AG04450 (cell line): ENCODE measurements around the gene SRSF2. TPM values are rescaled to one million over a fixed set of nuclear protein-coding genes. Genes with fewer than 3 reads are reported as not detected.

Source experiments
- CTCF ChIA-PET: fragments of 300-600, 350-600 bp; formaldehyde crosslinking; extraction: SDS; loops from one replicate; lab custom pipeline; 2022; ENCODE audit warnings: antibody characterized with exemption, inconsistent platforms; lab: Charles Lee
- POLR2A ChIA-PET: fragments of 350-600 bp; formaldehyde crosslinking; extraction: SDS; loops from one replicate; lab custom pipeline; 2021; ENCODE audit warnings: antibody characterized with exemption, inconsistent platforms; lab: Yijun Ruan, JAX
- DNase-seq: peaks from one replicate; pipeline ENCODE4 v3.0.0-alpha.2; 2011; ENCODE audit warnings: low read depth, low spot score
- H3K27ac ChIP-seq: one replicate; pipeline ENCODE4 v1.5.1; 2012; ENCODE audit warnings: low read depth, low read length, control low read depth
- H3K27me3 ChIP-seq: one replicate; pipeline ENCODE4 v1.6.0; 2012; ENCODE audit warnings: low read length; ENCODE audit not compliant: control insufficient read depth, insufficient read depth
- H3K4me3 ChIP-seq: 2 replicates; pipeline ENCODE4 v1.5.1; 2011; ENCODE audit warnings: mild to moderate bottlenecking, low read depth, low read length, control low read depth
- H3K9me3 ChIP-seq: 2 replicates; pipeline ENCODE4 v1.5.1; 2012; ENCODE audit warnings: low read length; ENCODE audit not compliant: control insufficient read depth, insufficient read depth
- CTCF ChIP-seq: IDR thresholded peaks from 2 replicates; pipeline ENCODE4 v1.5.1; 2011; ENCODE audit warnings: low read depth, low read length, control low read depth, inconsistent platforms
- polyA plus RNA-seq: library from polyadenylated mRNA; depleted of rRNA; stranded (reverse); fragments of >200 nt; gene quantifications from 2 replicates; pipeline ENCODE4 v1.2.3, GENCODE V29; 2011

Gene SRSF2
- polyA plus RNA-seq, 1 experiment, result 184 TPM

DNA sequence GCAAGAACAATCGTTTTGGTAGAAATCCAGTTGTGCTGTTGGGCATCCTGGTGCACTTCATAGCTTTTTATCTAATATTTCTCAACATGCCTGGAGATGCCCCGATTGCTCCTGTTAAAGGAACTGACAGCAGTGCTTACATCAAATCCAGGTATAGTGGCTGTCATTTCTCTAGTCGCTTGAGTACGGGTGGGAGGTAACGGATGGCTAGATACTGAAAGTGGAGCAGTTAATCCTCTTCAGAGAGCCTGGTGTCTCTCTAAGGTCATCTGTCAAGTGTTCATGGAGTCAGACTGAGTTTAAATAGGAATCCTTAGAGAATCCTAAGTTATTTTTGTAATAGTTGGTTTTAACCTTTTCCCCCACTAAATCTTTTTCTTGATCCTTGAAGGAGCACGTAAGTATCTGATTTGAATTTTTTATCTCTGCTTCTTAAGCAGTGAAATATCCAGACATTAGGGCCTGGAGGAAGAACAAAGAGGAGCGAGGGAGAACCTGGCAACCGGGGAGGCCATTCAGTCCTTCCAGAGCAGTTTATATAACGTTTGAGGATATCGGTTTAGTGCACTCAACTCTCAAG lies 38.0 kb upstream of the SRSF2 start:
- Histone ChIP-seq H3K27me3 (no peaks in the 10 kb centered on the region), H3K27ac (no peak overlapping the region), H3K9me3 (no peaks in the 10 kb centered on the region), H3K4me3 (no peak overlapping the region)
- POLR2A ChIA-PET, result no interaction called here
- no peak for DNase-seq
- CTCF ChIA-PET, result no interaction called here
- TF ChIP-seq CTCF, result no peak

GRCh38 chr17:76772842-76773525 lies 35.9 kb upstream of the SRSF2 start:
- ChIA-PET POLR2A (no interaction called here), CTCF (no interaction called here)
- TF ChIP-seq CTCF, result no peak

DNA sequence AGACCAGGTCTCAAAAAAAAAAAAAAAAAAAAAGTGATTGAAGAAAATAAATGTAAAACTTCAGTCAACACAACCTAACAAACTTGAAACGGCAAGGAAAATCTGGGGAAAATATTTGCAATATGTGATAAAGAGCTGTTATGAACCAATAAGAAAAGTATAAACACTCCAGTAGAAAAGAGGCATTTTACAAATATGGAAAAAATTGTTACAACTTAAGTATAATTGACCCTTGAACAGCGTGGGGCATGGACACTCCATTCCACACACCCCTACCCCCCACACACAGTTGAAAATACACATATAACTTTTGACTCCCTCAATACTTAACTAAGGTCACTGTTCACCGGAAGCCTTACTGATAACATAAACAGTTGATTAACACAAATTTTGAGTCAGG lies 21.4 kb upstream of the SRSF2 start:
- ChIA-PET CTCF (no interaction called here), POLR2A (no interaction called here)

More at GRCh38 chr17:76772842-76773525, 35.9 kb upstream of the SRSF2 start:
- Histone ChIP-seq H3K27ac (no peak overlapping the region), H3K27me3 (no peaks in the 10 kb centered on the region), H3K4me3 (no peak overlapping the region), H3K9me3 (no peaks in the 10 kb centered on the region)
- peak; percentile 11 for DNase-seq

GRCh38 chr17:76757256-76757655 lies 20.1 kb upstream of the SRSF2 start:
- ChIA-PET CTCF (no interaction called here), POLR2A (no interaction called here)
- no peak for TF ChIP-seq CTCF
- H3K4me3 ChIP-seq, result no peak overlapping the region
- no peak for DNase-seq
- no peaks in the 10 kb centered on the region for H3K27me3 ChIP-seq
- H3K9me3 ChIP-seq, result no peaks in the 10 kb centered on the region
- no peak overlapping the region for H3K27ac ChIP-seq

More for the DNA sequence above, 21.4 kb upstream of the SRSF2 start:
- no peak for DNase-seq
- no peak for TF ChIP-seq CTCF
- Histone ChIP-seq H3K9me3 (no peaks in the 10 kb centered on the region), H3K27me3 (no peaks in the 10 kb centered on the region), H3K4me3 (no peak overlapping the region), H3K27ac (no peak overlapping the region)

DNA sequence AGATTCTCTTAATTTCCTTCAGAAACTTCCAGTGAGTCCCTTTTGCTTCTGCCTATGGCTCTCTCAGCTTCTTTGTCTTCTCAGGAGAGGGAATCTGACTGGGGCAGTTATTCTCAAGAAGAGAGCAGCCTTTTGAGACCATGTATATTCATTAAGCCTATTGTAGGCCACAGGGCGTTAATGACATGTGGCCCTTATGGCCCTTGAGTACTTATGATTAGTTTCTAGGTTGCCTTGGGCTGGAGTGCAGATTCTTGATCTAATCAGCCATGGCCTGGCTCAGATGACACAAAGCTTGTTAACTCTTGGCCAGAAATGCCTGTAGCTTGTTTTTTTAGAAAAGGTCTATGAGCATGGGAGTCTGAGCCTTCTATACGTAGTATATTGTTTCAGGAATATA lies 18.2 kb upstream of the SRSF2 start:
- Histone ChIP-seq H3K27ac (no peak overlapping the region), H3K9me3 (no peaks in the 10 kb centered on the region), H3K4me3 (no peak overlapping the region), H3K27me3 (no peaks in the 10 kb centered on the region)
- TF ChIP-seq CTCF, result no peak
- POLR2A ChIA-PET, result no interaction called here
- CTCF ChIA-PET, result interaction anchor here (0.6 kb wide), 2 partner anchors 33 to 1515 kb away, joined by 3 read pairs; no protein-coding TSS in a partner anchor
- no peak for DNase-seq
